Fibroblast of skin of left quadriceps (primary cell): ENCODE data around the gene FFAR2.
"Not testable (repeated sequence)": the region's sequence is repeated elsewhere in the genome, so short reads cannot be mapped to it uniquely, and the experiment has no call there.

ENCODE experiments used
- DNase-seq, 2 experiments: peaks; one replicate each; pipeline ENCODE4 v3.0.0-alpha.2; 2013; ENCODE audit warnings: low read depth in 2 of 2

Gene FFAR2

DNA sequence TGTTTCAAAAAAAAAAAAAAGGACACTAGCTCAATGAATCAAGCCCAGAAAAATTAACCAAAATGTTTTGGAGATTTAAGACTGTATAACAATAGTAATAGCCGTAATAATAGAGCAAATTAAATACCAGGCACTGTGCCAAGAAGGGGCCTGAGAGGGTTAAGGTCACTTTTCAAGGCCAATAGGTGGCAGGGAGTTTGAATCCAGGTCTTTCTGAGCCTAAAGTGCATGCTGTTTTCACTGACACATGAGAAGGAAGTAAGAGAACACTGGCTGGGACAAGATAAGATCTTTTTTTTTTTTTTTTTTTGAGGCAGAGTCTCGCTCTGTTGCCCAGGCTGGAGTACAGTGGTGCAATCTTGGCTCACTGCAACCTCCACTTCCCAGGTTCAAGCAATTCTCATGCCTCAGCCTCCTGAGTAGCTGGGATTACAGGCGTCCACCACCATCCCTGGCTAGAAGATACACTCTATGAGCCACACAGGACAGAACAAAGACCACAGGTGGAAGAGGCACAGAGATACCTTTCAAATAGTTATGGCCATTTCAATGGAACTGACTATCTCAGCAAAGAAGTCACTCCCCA, 7.7 kb downstream of the FFAR2 start:
- DNase-seq = no peak

DNA sequence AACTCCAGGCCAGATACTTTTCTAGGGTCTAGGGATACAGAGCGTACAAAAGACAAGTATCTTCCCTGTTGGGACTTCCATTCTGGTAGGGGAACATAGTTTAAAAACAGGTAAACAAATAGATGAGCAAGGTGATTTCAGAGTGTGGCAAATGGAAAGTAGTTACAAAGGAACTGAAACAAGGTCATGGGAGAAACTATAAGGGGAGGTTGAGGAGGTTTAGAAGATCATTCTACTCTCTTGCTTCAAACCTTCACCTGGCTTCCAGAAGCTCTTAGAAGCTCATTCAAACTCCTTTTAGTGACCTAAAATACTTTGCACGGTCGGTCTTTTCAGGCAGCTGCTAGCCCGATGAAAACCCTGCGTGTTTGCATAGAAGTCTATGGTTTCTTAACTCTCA, 9.1 kb downstream of the FFAR2 start:
- DNase-seq = no peak

DNA sequence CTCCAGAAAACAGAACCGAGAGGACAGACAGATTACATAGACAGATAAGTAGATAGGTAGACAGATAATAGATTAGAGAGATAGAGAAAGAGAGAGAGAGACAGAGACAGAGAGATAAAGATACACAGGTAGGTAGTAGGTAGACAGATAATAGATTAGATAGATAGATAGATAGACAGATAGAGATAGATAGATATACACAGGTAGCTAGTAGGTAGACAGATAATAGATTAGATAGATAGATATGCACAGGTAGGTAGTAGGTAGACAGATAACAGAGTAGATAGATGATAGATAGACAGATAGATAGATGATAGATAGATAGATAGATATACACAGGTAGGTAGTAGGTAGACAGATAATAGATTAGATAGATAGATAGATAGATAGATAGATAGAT, 10.1 kb downstream of the FFAR2 start:
- DNase-seq = no peak

DNA sequence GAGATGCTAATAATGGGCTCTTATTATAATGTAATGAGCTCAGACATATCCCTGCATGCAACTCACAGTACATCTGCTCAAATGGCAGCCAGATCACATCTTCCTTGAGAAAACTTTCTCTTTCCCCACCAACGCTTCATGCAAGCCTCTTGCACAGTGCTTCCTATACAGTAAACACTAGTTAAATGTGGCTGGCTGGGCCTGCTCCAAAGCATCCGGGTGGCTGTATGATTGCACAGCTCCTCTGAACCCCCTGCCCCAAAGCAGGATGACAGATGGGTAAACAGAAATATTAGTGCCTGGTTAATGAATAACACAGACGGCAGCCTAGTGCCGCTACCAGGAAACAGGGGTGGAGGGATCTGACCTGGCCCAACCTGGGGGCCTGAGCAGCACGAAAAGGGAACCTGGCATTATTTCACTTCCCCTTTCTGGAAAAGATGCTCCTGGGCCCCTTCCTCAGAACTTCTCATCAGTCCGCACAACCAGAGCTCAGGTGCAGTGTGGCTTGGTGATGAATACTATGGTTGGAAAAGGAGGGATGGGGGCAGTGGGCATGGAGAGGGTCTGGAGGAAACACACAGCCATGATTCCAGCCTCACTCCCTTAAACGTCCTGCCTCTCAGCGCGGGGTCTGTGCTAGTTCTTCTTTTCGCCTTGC, 10.8 kb downstream of the FFAR2 start:
- no peak for DNase-seq

DNA sequence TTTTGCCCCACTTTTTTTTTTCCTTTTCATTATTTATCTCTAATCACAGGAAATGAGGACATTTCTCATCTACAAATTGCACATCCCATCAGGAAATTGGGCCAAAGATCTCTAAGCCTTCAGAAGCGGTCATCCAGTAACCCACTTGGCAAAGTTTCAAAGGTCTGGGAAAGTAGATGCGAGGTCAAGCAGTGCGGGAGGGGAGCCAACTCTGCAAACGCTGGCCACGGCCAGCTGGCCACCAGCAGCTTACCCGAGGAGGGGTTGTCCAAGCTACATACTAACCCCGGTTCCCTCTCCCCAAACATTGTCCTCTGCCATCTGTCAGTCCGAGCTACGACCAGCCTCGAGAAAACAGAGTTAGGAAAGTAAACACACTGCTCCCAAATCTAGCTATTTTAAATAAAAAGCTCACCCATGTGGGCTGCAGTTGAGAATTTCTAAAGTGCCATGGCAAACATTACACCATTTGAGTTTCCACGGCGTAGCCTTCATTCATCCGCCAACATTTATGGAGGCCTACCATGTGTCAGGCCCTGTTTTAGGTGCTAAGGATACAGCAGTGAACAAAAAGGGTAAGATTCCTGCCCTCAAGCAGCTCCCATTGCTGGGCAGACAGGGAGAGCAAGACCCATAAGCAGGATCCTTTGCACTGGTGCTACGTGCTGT, 11.5 kb downstream of the FFAR2 start:
- no peak for DNase-seq

DNA sequence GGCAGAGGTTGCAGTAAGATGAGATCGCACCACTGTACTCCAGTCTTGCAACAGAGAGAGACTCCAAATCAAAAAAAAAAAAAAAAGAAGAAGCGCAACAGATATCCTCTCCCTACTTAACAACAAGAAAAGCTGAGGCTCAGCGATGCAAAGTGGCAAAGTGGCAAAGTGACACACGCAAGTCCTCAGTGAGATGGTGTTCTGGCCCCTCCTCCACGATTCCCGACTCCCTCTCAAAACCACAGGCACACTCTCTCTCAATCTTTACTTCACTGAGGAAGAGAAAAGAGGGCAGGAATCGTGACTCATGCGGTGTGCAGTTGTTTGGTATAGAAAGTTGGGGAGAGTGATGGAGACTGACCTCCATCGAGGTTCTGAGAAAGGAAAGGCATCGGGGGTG, 12.6 kb downstream of the FFAR2 start:
- no peak for DNase-seq

DNA sequence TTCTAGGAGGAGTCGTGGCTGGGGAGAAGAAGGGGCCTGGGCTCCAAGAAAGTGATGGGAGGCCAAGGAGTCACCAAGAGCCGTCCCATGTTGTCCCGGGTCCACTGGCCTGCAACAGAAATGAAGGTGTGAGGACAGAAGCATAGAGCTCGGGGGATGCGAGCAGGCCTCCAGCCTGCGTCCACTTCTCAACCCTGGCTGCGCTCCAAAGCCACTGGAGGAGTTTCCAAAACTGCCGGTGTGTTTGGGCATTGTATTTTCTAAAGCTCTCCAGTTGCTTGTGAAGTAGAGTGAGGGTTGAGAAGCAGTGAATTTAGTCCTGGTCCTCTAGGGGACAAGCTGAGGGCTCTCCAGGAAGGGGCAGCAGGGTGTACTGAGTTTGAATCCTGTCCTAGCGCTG, 13.0 kb downstream of the FFAR2 start:
- no peak for DNase-seq

DNA sequence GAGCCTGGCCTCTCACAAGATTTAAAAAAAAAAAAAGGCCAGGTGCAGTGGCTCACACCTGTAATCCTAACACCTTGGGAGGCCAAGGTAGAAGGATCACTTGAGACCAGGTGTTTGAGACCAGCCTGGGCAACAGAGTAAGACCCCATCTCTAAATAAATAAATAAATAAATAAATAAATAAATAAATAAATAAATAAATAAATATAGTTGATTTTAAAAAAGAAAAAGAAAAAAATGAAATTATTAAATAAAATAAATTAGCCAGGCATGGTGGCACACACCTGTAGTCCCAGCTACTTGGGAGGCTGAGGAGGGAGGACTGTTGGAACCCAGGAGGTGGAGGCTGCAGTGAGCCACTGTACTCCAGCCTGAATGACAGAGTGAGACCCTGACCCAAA, 13.7 kb downstream of the FFAR2 start:
- DNase-seq = not testable (repeated sequence)

DNA sequence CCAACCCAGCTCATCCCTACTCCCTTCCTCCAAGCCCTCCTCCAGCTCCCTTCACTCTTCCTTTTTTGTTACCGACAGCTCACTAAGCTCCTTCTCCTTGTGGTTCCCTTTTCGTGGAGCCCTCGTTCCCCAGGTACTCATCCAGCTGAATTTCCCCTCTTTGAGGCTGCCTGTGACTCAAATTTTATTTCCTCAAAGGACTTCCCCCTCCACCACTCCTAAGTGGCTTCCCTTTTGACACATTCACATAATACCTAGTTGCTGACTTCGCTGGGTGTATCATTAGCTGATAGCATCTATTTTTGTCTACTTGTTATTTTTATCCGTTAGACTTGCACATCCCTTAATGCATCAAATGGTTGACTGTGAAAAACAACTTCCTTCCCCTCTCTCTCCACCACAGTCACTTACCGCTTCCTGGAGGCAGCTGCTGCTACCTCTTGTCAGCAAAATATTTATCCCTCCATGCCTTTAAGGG, 14.5 kb downstream of the FFAR2 start:
- DNase-seq = no peak

DNA sequence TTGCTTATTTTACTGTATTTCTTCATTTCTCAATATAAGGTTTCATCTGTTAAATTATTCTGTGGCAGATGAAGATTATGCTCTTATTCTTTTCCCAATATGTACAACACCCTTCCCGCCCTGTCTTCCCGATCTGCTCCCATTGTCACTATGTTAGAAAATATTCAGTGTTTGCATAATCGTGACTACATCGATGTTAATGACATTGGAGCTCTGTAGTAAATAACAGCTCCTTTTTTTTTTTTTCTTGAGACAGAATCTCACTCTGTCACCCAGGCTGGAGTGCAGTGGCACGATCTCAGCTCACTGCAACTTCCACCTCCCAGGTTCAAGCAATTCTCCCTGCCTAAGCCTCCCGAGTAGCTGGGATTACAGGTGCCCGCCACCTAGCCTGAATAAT, 14.9 kb downstream of the FFAR2 start:
- DNase-seq = not testable (repeated sequence)

DNA sequence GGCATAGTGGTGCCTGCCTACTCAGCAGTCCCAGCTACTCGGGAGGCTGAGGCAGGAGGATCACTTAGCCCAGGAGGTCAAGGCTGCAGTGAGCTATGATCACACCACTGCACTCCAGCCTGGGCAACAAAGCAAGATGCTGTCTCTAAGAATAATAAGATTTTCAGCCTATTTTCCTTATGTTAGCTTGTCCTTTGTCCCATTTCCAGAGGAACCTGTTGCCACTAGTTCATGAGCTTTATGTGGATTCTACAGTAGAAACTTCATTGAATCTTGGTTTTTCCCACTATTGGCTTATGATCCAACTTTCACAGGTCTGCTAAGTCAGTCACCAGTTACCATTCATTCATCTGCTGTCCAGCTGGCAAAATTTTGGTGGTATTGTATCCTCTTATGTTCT, 18.2 kb downstream of the FFAR2 start:
- DNase-seq = no peak

DNA sequence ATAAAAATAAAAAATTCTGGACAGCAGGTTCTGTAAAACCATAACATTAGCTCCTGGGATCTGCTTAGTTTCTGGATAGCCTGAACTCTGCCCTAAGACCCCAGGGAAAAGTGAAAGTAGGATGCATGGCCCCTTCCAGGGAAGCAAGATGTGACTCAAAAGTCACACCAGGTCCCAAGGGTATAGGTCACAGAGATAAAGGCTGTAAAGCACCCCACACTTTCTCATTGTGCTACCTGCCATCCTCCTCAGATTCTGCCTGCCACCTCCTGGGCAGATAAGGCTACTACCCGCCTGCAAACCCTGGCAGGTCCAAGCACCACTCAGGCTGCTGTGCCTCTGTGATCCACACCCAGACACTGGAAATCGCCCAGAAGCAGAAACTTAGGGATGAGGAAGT, 20.6 kb downstream of the FFAR2 start:
- no peak for DNase-seq

DNA sequence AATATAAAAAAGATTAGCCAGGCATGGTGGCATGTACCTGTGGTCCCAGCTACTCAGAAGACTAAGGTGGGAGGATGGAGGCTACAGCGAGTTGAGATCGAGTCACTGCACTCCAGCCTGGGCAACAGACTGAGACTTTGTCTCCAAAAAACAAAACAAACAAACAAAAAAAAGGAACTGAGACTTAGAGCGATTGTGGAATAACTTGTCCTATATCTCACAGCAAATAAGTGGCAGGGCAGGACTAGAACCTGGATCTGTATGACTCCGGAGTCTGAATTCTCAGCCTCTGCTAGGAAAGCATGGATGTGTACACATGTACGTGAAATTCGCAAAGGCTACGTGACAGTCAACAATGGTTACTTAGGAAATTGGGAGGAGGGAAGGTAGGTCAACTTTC, 22.1 kb downstream of the FFAR2 start:
- DNase-seq = no peak

DNA sequence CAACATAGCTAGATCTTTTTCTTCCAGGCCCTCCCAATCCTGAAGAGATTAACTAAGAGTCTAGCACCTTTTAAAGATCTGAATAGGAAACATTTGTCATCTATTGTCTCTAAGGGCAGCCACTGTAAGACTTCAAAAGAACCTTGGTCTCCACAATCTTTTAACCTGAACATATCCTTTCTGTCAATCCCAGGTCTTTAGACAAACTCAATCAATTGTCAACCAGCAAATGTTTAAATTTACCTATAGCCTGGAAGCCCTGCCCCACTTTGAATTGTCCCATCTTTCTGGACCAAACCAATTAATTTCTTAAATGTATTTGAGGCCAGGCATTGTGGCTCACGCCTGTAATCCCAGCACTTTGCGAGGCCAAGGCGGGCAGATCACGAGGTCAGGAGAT, 23.0 kb downstream of the FFAR2 start:
- not testable (repeated sequence) for DNase-seq

DNA sequence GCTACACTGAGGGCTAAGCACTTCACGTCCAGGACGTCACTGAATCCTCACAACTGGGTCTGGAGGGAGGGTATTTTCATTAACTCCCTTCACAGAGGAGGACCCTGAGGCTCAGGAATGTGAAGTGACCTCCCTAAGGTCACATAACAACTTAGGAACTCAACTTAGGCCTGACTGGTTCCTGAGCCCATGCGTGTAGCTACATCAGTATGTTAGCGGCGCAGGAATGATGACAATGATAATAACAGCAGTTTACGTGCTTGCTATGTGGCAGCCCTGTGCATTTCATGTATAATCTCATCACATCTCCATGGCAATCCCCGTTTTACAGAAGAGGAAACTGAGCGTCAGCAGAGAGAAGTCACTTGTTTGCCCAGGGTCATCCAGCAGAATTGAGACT, 23.9 kb downstream of the FFAR2 start:
- no peak for DNase-seq

DNA sequence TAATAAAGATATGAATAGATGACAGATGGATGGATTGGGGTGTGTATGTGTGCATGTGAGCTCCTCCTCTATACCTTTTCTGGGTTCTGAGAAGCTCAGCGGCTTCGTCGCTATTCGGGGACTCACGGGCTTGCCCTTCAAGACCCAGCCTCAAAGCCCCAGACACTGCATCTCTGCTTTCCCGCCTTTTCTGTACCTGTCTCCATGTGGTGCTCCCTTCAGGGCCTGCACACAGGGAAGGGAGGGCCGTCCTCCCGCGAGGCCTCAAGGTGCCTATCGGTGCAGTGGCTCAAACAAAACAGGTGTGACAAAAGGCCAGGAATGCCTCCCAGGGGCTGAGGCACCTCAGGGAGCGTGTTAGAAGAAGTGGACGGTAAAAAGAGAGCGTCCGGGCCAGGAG, 26.0 kb downstream of the FFAR2 start:
- no peak for DNase-seq

DNA sequence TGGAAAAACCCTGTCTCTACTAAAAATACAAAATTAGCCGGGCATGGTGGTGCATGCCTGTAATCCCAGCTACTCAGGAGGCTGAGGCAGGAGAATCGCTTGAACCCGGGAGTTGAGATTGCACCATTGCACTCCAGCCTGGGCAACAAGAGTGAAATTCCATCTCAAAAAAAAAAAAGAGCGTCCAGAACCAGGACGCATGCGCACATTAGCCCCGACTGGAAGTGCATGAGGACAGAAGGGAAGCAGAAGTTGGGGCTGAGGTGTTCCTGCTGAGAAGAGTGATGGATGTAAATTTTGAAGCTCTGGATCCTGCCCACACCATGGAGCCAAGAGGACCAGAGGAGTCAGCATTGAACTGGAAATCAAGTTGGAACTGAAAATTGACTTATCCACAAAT, 26.5 kb downstream of the FFAR2 start:
- DNase-seq = not testable (repeated sequence)

DNA sequence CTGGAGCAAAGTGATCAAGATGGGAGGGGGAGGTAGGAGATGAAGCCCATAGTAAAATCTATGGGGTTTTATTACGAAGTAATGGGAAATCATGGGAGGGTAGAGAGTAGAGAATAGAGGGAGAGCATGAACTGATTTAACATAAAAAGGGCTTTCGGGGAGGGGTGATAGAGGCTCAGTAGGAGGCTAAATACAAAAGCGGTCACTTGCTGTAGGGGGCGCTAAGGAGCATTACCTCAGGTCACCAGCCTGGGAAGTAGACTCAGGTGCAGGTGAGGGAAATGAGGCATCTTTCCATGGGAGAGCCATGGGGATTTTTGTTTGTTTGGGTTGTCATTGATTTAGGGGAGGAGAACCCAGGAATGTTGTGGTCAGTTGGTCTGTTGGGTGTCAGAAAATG, 28.1 kb downstream of the FFAR2 start:
- no peak for DNase-seq

DNA sequence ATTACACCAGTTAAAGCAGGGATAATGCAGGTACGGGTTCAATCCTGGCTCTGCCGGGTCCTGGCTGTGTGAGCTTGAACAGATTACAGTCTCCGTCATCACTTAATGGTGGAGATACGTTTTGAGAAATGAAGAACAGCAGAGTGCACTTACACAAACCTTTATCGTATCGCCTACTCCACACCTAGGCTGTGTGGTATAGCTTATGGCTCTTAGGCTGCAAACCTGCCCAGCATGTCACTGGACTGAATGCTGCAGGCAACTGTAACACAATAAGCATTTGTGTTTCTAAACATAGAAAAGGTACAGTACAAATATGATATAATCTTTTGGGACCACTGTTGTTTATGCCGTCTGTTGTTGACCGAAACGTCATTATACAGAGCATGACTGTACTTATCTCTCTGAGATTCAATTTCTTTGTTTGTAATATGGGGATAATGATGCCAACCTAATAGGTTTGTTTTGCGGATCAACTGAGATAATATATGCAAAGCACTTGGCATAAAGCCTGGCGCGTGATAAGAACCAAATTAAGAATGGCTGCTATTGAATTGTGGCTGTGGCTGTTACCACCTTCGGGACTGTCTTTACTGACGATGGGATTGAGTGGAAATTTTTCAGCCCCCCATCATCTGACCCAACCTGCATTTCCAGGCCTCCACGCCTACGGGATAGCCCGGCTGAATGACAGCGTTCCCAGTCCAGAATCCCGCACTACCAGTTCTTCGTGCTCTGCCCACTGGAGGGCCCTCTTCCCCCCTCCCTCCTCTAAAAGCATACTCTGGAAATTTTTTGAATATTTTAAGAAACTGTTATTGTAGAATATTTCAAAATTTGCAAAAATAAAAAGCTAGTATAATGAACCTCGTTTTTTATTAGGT, 31.0 kb downstream of the FFAR2 start:
- DNase-seq = no peak

DNA sequence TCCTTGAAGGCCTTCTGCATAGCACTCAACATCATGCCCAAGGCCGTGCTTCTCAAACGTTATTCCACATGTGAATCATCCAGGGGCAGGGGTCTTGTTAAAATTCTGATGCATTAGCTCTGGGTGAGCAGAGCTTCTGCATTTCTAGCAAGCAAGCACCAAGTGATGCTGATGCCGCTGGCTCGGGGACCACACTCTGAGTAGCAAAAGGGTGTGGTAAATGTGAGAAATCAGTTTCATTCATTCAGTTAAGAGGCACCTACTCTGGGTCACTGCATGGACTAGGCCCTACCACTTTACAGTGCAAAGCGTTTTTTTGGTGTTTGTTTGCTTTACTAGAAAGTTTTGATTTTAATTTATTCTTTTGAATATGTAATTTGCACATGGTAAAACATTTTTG, 35.0 kb downstream of the FFAR2 start:
- DNase-seq = no peak

DNA sequence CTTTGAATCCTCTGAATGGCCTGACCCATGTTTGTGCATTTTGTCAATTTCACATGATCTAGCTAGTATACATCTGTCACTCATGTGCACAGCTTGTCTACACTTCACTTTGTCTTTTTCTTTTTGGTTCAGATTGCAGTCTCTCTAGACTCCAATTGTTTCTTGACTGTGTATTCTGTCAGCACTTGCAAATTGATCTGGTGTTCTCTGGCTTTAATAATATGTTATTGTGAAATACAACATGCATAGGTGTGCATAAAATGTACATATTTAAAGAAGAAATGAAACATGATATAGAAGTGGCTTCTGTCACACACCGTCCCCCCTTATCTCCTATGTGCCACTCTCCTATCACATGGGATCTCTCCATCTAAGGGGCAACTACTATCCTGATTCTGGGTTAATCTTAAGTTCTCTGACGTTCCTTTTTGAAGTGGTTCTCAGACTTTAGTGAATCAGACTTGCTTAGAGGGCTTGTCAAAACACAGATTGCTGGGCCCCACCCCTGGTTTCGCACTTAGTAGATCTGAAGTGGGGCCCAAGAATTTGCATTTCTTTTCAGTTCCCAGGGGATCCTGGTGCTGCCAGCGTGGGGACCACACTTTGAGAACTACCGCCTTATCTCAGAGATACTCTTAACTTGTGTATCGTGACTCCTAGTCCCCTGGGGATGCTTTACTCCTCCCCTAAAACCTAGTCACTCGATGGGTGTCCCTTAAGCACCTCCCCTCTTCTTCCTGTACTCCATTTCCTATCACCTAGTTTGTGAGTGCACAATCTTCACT, 36.4 kb downstream of the FFAR2 start:
- DNase-seq = no peak
